ENCODE data around the gene RAPGEF5.

- no peak for TF ChIP-seq POLR2A (IDR thresholded peaks at IDR 0.05; ENCODE audit: low read depth)
- TF ChIP-seq, protein P1, sequence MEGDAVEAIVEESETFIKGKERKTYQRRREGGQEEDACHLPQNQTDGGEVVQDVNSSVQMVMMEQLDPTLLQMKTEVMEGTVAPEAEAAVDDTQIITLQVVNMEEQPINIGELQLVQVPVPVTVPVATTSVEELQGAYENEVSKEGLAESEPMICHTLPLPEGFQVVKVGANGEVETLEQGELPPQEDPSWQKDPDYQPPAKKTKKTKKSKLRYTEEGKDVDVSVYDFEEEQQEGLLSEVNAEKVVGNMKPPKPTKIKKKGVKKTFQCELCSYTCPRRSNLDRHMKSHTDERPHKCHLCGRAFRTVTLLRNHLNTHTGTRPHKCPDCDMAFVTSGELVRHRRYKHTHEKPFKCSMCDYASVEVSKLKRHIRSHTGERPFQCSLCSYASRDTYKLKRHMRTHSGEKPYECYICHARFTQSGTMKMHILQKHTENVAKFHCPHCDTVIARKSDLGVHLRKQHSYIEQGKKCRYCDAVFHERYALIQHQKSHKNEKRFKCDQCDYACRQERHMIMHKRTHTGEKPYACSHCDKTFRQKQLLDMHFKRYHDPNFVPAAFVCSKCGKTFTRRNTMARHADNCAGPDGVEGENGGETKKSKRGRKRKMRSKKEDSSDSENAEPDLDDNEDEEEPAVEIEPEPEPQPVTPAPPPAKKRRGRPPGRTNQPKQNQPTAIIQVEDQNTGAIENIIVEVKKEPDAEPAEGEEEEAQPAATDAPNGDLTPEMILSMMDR (IDR thresholded peaks at IDR 0.05): no peak
Observed at GRCh38 chr7:22138886-22139285, 218.1 kb downstream of the RAPGEF5 start.

Measured in esophagus muscularis mucosa (tissue), 3 donors.